Measurements from ENCODE around the gene CEMP1.

CEMP1 gene

DNA sequence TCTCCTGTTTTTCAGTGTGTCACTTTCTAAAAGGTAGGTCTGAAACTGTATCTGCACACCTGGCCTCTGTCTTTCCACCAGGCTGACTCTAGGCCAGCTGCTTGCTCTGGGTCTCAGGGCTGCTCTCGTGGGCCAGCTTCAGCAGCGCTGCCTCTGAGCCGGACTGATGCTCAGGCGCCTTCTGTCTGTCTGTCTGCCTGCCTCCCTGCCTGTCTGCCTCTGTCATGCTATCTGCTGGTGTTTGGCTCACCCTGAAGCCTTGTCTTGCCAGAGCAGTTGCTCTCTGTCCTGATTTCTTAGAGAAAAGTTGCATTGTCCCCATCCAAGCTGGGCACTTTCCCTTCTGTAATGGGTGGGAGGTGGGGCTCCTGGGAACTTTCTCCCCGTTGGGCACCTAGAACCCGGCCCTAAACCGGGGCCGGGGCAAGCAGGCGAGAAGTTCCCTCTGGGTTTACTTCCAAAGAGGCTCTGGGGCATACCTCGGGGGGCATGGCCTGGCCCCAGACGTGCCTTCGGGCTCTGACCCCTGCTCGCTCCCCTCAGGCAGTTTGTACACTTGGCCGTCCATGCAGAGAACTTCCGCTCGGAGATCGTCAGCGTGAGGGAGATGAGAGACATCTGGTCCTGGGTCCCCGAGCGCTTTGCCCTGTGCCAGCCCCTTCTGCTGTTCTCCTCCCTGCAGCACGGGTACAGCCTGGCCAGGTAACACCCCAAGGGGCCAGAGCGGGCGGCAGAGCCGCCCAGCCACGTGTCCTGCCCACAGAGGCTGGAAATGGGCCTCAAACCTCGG is 33.3 kb downstream of the CEMP1 start:
- Histone ChIP-seq H3K4me1 (ENCODE audit: insufficient read depth, low read length) (peaks cover 13% of the 10 kb centered on the region), H3K4me3 (ENCODE audit: low read length) (no peak overlapping the region), H3K27me3 (ENCODE audit: insufficient read depth, low read length) (no peaks in the 10 kb centered on the region), H3K9me3 (ENCODE audit: low read length) (no peaks in the 10 kb centered on the region), H2AFZ (ENCODE audit: low read depth, low read length) (no peak overlapping the region), H3K36me3 (ENCODE audit: insufficient read depth, low read length) (peaks cover 22% of the 10 kb centered on the region)

DNA sequence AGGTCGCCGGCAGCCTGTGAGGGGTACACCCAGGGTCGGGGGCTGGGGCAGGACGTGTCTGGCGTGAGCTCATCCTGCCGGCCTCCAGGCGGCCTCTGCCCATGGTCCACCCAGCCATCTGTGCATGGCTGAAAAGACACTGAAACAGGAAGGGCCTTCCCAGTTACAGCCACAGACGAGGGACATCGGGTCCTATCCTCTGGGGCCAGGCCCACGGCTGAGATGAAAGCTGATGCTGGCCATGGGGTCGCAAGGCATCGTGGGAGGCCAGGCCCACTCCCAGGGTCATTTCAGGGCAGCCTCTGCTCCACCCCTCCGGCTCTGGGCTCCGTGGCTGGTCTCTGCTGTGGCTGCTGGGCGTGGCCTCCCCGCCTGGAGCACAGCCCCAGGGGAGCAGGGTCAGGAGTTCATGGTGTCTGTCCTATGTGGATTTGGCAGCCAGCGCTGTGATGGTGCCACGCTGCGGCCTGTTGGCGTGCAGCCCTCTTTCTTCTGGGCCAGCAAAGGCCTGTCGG is 34.0 kb downstream of the CEMP1 start:
- no peaks in the 10 kb centered on the region for H3K9me3 ChIP-seq (ENCODE audit: low read length)
- no peaks in the 10 kb centered on the region for H3K27me3 ChIP-seq (ENCODE audit: insufficient read depth, low read length)
- no peak overlapping the region for H3K4me3 ChIP-seq (ENCODE audit: low read length)
- H3K4me1 ChIP-seq (ENCODE audit: insufficient read depth, low read length), result peaks cover 12% of the 10 kb centered on the region
- no peak overlapping the region for H2AFZ ChIP-seq (ENCODE audit: low read depth, low read length)
- peaks cover 22% of the 10 kb centered on the region for H3K36me3 ChIP-seq (ENCODE audit: insufficient read depth, low read length)

DNA sequence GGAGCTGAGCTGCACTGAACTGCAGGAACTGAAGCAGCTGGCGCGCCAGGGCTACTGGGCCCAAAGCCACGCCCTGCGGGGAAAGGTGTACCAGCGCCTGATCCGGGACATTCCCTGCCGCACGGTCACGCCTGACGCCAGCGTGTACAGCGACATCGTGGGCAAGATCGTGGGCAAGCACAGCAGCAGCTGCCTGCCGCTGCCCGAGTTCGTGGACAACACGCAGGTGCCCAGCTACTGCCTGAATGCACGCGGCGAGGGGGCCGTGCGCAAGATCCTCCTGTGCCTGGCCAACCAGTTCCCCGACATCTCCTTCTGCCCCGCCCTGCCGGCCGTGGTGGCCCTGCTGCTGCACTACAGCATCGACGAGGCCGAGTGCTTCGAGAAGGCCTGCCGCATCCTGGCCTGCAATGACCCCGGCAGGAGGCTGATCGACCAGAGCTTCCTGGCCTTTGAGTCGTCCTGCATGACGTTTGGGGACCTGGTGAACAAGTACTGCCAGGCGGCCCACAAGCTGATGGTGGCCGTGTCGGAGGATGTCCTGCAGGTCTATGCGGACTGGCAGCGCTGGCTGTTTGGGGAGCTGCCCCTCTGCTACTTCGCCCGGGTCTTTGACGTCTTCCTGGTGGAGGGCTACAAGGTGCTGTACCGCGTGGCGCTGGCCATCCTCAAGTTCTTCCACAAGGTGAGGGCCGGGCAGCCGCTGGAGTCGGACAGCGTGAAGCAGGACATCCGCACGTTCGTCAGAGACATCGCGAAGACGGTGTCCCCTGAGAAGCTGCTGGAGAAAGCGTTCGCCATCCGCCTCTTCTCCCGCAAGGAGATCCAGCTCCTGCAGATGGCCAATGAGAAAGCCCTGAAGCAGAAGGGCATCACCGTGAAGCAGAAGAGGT is 34.7 kb downstream of the CEMP1 start:
- peaks cover 5% of the 10 kb centered on the region for H3K4me1 ChIP-seq (ENCODE audit: insufficient read depth, low read length)
- no peak overlapping the region for H3K4me3 ChIP-seq (ENCODE audit: low read length)
- H3K9me3 ChIP-seq (ENCODE audit: low read length), result no peaks in the 10 kb centered on the region
- no peaks in the 10 kb centered on the region for H3K27me3 ChIP-seq (ENCODE audit: insufficient read depth, low read length)
- no peak overlapping the region for H2AFZ ChIP-seq (ENCODE audit: low read depth, low read length)
- H3K36me3 ChIP-seq (ENCODE audit: insufficient read depth, low read length), result peaks cover 22% of the 10 kb centered on the region

DNA sequence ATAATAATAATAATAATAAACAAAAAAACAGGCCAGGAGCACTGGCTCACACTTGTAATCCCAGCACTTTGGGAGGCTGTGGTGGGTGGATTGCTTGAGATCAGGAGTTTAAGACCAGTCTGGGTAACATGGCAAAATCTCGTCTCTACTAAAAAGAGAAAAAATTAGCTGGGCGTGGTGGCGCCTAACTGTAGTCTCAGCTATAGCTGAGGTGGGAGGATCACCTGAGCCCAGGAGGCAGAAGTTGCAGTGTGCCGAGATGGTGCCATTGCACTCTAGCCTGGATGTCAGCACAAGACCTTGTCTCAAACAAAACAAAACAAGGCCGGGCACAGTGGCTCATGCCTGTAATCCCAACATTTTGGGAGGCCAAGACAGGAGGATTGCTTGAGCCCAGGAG is 36.2 kb downstream of the CEMP1 start:
- H3K4me3 ChIP-seq (ENCODE audit: low read length), result no peak overlapping the region
- no peak overlapping the region for H2AFZ ChIP-seq (ENCODE audit: low read depth, low read length)
- no peaks in the 10 kb centered on the region for H3K4me1 ChIP-seq (ENCODE audit: insufficient read depth, low read length)
- no peaks in the 10 kb centered on the region for H3K27me3 ChIP-seq (ENCODE audit: insufficient read depth, low read length)
- H3K36me3 ChIP-seq (ENCODE audit: insufficient read depth, low read length), result peaks cover 22% of the 10 kb centered on the region
- no peaks in the 10 kb centered on the region for H3K9me3 ChIP-seq (ENCODE audit: low read length)

DNA sequence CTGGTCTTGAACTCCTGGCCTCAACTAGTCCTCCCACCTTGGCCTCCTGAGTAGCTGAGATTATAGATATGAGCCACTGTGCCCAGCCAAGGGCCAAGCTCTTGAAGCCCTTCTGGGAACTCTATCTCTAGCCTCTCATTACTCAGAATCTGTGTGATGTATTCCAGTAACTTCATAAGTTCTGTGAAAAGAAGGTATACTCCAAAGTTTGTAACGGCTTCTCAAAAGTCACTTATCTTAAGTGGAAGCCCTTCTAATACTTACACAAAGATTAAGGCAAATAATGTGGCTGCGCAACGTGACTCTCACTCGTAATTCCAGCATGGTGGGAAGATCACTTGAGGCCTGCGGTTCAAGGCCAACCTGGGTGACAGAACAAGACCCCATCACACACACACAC is 36.6 kb downstream of the CEMP1 start:
- H3K27me3 ChIP-seq (ENCODE audit: insufficient read depth, low read length), result no peaks in the 10 kb centered on the region
- H2AFZ ChIP-seq (ENCODE audit: low read depth, low read length), result no peak overlapping the region

DNA sequence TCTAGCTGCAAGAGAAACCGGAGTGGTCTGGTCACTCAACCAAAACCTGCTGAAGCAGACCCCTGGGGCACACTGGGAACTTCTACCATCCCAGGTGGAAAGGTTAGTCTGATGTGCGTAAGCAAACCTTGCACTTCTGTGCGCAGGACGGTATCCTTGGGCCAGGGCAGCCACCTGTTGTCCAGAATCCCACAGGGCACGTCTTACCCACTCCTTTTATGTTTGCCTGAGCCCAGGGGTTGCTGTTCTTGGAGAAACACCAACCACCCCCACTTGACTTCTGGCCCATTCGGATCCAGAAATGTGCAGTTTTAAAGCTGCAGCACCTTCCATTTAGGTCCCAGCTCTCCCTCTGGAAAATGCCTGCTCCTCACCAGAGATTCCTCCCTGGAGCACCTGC is 37.6 kb downstream of the CEMP1 start:
- no peak overlapping the region for H2AFZ ChIP-seq (ENCODE audit: low read depth, low read length)
- no peaks in the 10 kb centered on the region for H3K9me3 ChIP-seq (ENCODE audit: low read length)
- H3K4me3 ChIP-seq (ENCODE audit: low read length), result no peak overlapping the region
- no peaks in the 10 kb centered on the region for H3K4me1 ChIP-seq (ENCODE audit: insufficient read depth, low read length)
- peaks cover 22% of the 10 kb centered on the region for H3K36me3 ChIP-seq (ENCODE audit: insufficient read depth, low read length)
- no peaks in the 10 kb centered on the region for H3K27me3 ChIP-seq (ENCODE audit: insufficient read depth, low read length)

More for the DNA sequence above, 36.6 kb downstream of the CEMP1 start:
- no peak overlapping the region for H3K4me3 ChIP-seq (ENCODE audit: low read length)
- peaks cover 22% of the 10 kb centered on the region for H3K36me3 ChIP-seq (ENCODE audit: insufficient read depth, low read length)
- H3K9me3 ChIP-seq (ENCODE audit: low read length), result no peaks in the 10 kb centered on the region
- no peaks in the 10 kb centered on the region for H3K4me1 ChIP-seq (ENCODE audit: insufficient read depth, low read length)

DNA sequence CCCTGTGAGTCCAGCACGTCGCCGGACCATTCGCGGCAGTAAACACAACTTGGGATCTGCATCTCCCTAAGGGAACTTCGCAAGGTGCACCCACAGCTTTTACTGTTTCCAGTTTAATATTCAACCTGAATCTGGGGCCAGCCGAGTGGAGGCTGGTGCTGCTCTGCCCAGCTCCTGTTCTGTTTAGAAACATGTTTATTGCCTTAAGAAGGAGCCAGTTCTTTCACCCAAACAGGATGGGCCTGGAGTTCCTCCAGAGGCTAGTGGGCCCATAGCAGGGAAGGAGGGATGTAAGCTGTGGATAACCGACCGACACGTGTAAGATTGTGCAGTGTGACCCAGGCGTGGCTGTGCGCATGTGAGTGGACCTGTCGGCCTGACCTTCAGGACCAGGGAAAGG is 38.9 kb downstream of the CEMP1 start:
- Histone ChIP-seq H3K4me3 (ENCODE audit: low read length) (no peak overlapping the region), H2AFZ (ENCODE audit: low read depth, low read length) (no peak overlapping the region), H3K27me3 (ENCODE audit: insufficient read depth, low read length) (no peaks in the 10 kb centered on the region), H3K36me3 (ENCODE audit: insufficient read depth, low read length) (peaks cover 15% of the 10 kb centered on the region), H3K4me1 (ENCODE audit: insufficient read depth, low read length) (no peaks in the 10 kb centered on the region), H3K9me3 (ENCODE audit: low read length) (no peaks in the 10 kb centered on the region)

DNA sequence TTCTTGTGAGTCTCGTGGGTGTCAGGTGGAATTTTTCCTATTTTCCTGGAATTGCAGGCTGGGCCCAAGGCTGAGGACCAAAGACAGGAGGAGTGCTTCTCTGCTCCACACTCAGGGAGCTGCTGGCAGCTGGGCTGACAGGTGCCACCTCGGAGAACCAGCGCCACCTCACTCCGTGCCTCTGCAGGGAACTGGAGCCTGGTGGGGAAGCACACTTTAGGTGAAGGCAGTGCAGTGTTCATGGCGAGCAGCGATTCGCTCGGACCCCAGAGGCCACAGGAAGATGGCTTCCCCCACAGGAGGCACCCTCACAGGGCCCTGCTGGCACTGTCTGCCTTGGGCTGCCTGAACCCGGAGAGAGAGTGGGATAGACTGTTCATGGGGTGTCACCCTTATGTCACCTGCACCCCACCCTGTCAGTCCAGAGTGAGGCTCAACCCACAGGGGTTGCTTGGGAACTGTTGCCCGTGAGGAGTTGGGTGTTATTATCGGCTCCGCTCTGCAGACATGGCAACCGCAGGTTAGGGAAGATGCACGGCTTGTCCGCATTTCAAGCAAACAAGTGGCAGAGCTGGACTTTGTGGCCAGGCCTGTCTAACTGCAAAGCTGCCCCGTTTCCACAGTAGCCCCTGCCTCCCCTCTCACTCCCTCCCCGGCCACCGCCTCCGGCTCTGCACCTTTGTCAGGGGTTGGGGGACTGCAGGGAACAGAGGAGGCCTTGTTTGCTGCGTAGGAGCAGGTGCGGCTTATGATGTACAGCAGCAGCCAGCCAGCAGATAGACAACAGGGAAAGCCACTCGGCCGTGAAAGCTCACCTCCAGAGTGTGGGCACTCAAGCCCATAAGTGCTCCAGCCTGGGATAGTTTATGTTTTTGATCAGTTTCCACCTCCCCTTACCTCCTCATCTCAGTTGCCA is 40.8 kb downstream of the CEMP1 start:
- Histone ChIP-seq H3K36me3 (ENCODE audit: insufficient read depth, low read length) (no peaks in the 10 kb centered on the region), H2AFZ (ENCODE audit: low read depth, low read length) (no peak overlapping the region), H3K9me3 (ENCODE audit: low read length) (no peaks in the 10 kb centered on the region), H3K4me3 (ENCODE audit: low read length) (no peak overlapping the region), H3K4me1 (ENCODE audit: insufficient read depth, low read length) (no peaks in the 10 kb centered on the region), H3K27me3 (ENCODE audit: insufficient read depth, low read length) (no peaks in the 10 kb centered on the region)

DNA sequence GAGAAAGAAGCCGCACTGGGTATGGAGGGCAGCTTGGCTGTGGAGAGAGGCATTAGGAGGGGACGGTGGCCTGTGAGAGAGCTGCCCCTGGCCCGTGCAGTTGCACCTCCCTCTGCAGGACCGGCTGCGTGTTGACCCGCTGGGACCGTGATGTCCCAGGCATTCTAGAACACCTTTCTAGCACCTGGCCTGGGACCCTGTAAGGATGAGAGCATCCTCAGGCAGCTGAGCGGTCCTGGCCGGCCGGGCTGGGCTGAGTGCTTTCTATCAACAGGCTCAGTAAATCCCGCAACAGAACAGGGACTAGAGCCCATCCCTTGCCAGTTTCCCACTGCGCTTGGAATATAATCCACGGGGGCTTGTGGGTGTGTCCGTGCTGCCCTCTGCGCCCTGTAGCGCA is 41.6 kb downstream of the CEMP1 start:
- Histone ChIP-seq H3K36me3 (ENCODE audit: insufficient read depth, low read length) (no peaks in the 10 kb centered on the region), H3K9me3 (ENCODE audit: low read length) (no peaks in the 10 kb centered on the region), H3K4me3 (ENCODE audit: low read length) (no peak overlapping the region), H2AFZ (ENCODE audit: low read depth, low read length) (no peak overlapping the region), H3K4me1 (ENCODE audit: insufficient read depth, low read length) (no peaks in the 10 kb centered on the region), H3K27me3 (ENCODE audit: insufficient read depth, low read length) (no peaks in the 10 kb centered on the region)

DNA sequence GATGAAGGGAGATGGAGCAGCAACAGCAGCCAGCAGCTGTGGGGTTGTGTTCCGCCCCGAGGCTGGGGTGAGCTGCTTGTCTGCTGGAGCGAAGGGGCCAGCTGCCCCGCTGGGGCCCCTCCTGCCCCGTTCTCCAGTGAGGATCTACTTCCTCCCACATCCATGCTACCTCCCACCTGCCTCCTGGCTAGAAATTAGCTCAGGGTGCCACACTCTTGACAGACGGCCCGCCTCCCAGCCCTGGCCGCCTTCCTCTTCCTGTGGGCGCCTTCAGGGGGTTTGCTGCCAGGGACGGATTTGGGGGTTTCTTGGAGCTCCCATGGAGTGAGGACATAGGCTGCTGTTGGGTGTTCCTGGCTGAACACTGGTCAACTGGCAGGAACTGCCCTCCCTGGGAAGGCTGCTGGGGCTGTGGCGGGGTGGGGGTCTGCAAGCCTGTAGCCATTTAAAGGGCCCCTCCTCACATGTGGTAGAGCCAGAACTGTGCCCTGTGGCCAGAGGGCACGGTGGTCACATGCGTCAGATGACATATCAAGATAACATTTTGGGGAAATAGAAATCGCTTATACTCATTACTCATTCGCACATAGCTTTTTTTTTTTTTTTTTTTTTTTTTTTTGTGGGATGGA is 43.2 kb downstream of the CEMP1 start:
- Histone ChIP-seq H3K4me1 (ENCODE audit: insufficient read depth, low read length) (no peaks in the 10 kb centered on the region), H2AFZ (ENCODE audit: low read depth, low read length) (no peak overlapping the region), H3K36me3 (ENCODE audit: insufficient read depth, low read length) (no peaks in the 10 kb centered on the region), H3K9me3 (ENCODE audit: low read length) (no peaks in the 10 kb centered on the region), H3K27me3 (ENCODE audit: insufficient read depth, low read length) (no peaks in the 10 kb centered on the region), H3K4me3 (ENCODE audit: low read length) (no peak overlapping the region)

DNA sequence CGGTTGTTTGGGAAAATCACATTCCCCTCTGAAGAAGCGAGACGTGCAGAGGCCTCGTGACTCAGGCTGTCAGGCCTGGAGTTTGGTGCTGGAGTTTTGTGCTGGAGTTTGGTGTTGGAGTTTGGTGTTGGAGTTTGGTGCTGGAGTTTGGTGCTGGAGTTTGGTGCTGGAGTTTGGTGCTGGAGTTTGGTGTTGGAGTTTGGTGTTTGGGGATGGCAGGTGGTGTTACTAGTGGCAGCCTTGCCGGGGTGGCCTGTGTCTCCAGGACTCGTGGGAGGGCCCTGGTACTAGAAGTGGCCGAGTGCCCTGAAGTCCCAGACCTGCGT is 43.7 kb downstream of the CEMP1 start:
- H3K27me3 ChIP-seq (ENCODE audit: insufficient read depth, low read length), result no peaks in the 10 kb centered on the region
- no peaks in the 10 kb centered on the region for H3K36me3 ChIP-seq (ENCODE audit: insufficient read depth, low read length)
- H3K4me1 ChIP-seq (ENCODE audit: insufficient read depth, low read length), result no peaks in the 10 kb centered on the region
- H3K4me3 ChIP-seq (ENCODE audit: low read length), result no peak overlapping the region
- H2AFZ ChIP-seq (ENCODE audit: low read depth, low read length), result no peak overlapping the region
- no peaks in the 10 kb centered on the region for H3K9me3 ChIP-seq (ENCODE audit: low read length)

DNA sequence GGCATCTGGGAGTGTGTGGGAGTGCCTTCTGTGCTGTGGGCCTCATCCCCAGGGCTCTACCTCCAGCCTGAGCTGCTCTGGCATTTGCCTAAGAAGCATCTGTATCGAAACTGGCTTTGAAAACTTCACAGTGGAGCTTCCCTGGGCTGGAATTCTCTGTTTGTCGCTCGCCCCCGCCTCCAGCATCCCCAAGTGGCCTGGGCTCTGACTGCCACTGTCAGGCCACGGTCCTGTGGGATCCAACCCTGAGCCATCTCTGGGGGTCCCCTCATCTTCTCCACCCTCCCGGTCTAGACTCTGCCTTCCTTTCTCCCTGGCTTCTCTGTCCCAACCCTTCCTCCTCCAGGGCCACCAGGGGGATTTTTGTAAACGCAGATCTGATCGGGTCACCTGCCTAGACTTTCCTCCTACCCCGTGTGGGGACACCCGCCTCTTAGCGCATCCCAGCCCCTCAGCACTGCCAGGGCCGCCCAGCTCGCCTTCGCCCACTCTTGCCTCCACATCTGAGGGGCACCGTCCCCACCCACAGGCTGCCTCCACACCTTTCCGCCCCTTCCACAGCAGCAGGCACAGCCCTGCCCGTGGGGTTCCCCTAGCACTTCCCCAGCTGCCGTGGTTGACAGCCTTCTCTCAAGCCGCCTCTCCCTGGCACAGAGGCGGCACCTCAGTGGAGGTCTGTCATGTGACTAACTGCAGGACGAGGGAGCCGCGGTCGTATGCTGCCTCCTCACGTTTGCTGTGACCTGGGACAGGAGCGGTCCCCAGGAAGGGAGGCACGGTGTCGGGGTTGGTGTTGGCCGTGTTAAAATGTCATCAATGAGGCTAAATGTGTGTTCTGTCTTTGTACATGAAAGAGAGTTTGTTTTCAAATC is 44.3 kb downstream of the CEMP1 start:
- no peak overlapping the region for H3K4me3 ChIP-seq (ENCODE audit: low read length)
- H3K9me3 ChIP-seq (ENCODE audit: low read length), result no peaks in the 10 kb centered on the region
- no peaks in the 10 kb centered on the region for H3K27me3 ChIP-seq (ENCODE audit: insufficient read depth, low read length)
- no peak overlapping the region for H2AFZ ChIP-seq (ENCODE audit: low read depth, low read length)
- no peaks in the 10 kb centered on the region for H3K36me3 ChIP-seq (ENCODE audit: insufficient read depth, low read length)
- no peaks in the 10 kb centered on the region for H3K4me1 ChIP-seq (ENCODE audit: insufficient read depth, low read length)
